Endothelial cell of umbilical vein (primary cell): ENCODE results near the gene HOXA4.

Source experiments
- EZH2 ChIP-seq: IDR thresholded peaks from 2 replicates; pipeline ENCODE4 v1.6.1; 2012; ENCODE audit warnings: borderline replicate concordance, low read depth, mild to moderate bottlenecking, moderate library complexity, low read length, inconsistent platforms; ENCODE audit not compliant: severe bottlenecking
- POLR2A ChIP-seq: IDR thresholded peaks from 2 replicates; pipeline ENCODE4 v1.6.1; 2012; ENCODE audit warnings: low read depth, mild to moderate bottlenecking, control low read depth, low read length
- TF ChIP-seq, protein P1 (sequence below), 2 donors: IDR thresholded peaks; 1 replicate in 1 of 2; 2 replicates in 1 of 2; pipeline ENCODE4 v1.5.1; 2011; ENCODE audit warnings: low read length in 2 of 2, mild to moderate bottlenecking in 2 of 2, moderate library complexity in 2 of 2, control low read depth in 1 of 2, inconsistent platforms in 1 of 2, low read depth in 1 of 2; ENCODE audit not compliant: insufficient read depth in 1 of 2; ENCODE audit errors: extremely low read depth in 1 of 2

DNA sequence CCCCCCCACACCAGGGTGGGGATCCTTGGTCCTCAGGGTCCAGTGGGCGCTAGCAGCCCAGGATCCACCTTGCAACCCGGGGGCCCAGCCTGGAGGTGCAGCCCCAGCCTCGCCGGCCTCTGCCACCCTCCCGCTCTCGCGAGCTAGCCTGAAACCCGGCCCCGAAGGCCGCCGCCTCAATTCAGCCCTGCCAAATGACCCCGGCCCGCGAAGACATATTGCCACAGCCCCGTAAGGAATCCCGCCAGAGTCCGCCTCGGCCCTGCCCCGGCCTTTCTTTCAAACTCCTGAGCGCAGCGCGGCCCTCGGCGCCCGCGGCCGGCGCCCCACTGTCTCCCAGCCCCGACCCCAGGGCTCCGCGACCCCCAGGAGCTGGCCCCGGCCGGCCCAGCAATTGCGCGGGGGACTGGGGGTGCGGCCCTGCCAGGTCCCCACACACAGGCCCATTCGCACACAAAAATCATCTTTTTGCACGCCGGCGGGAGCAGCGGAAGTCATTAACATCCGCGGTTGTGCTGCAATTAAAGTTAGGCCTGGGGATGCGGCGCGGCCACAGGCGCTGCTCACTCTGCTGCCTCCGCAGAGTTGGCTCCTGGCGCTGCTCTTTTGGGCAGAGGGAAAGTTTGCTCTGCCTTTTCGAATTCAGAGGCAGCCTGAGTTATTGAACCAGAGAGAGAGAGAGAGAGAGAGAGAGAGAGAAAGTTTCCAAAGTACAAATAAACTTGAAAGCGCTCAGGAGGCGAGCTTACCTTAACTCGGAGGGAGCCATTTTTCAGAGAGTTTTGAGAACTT, 9.0 kb upstream of the HOXA4 start:
- TF ChIP-seq, protein P1, sequence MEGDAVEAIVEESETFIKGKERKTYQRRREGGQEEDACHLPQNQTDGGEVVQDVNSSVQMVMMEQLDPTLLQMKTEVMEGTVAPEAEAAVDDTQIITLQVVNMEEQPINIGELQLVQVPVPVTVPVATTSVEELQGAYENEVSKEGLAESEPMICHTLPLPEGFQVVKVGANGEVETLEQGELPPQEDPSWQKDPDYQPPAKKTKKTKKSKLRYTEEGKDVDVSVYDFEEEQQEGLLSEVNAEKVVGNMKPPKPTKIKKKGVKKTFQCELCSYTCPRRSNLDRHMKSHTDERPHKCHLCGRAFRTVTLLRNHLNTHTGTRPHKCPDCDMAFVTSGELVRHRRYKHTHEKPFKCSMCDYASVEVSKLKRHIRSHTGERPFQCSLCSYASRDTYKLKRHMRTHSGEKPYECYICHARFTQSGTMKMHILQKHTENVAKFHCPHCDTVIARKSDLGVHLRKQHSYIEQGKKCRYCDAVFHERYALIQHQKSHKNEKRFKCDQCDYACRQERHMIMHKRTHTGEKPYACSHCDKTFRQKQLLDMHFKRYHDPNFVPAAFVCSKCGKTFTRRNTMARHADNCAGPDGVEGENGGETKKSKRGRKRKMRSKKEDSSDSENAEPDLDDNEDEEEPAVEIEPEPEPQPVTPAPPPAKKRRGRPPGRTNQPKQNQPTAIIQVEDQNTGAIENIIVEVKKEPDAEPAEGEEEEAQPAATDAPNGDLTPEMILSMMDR (IDR thresholded peaks at IDR 0.05; ENCODE audit: extremely low read depth in 1 of 2, insufficient read depth in 1 of 2, low read depth in 1 of 2, low read length in 2 of 2), result no peak
- no peak for TF ChIP-seq EZH2
- TF ChIP-seq POLR2A, result no peak
